ENCODE results near the gene VWA7.

GRCh38 chr6:31733734-31734133 lies 43.4 kb downstream of the VWA7 start:
- TF ChIP-seq CTCF (IDR thresholded peaks at IDR 0.05; ENCODE audit: low read length) (no peak), EZH2 (IDR thresholded peaks at IDR 0.05; ENCODE audit: borderline replicate concordance, low read length) (no peak)

Data from OCI-LY1 (cell line).